Transverse colon (tissue), 3 donors: ENCODE data around the gene TRPM1.

ENCODE experiments used
- POLR2A ChIP-seq: fragments of 450-650 bp; IDR thresholded peaks from one replicate; pipeline ENCODE4 v1.6.1; 2016; ENCODE audit warnings: antibody characterized with exemption, mild to moderate bottlenecking, moderate library complexity
- TF ChIP-seq, protein P1 (sequence below), 5 experiments: fragments of 200-600 bp in 3 of 5; fragments of 450-650 bp in 2 of 5; sonication (generic) in 3 of 5; IDR thresholded peaks; 1 replicate in 2 of 5; 2 replicates in 3 of 5; pipeline ENCODE4 v1.5.1; 2016 to 2017; ENCODE audit warnings: antibody characterized with exemption in 5 of 5, inconsistent platforms in 3 of 5, mild to moderate bottlenecking in 2 of 5, moderate library complexity in 1 of 5

DNA sequence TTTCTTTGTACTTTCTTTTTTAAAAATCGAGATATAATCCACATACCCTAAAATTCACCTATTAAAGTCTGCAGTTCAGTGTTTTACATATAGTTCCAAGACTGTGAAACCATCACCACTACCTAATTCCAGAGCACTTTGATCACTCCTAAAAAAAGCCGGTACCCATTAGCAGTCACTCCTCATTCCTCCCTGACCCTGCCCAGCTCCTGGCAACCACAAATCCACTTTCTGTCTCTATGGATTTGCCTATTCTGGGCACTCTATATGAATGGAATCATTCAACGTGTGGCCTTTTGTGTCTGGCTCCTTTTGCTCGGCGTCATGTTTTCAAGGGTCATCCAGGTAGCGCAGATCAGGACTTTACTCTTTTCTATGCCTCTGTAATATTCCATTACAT, 17.3 kb downstream of the TRPM1 start:
- TF ChIP-seq POLR2A: no peak
- TF ChIP-seq, protein P1, sequence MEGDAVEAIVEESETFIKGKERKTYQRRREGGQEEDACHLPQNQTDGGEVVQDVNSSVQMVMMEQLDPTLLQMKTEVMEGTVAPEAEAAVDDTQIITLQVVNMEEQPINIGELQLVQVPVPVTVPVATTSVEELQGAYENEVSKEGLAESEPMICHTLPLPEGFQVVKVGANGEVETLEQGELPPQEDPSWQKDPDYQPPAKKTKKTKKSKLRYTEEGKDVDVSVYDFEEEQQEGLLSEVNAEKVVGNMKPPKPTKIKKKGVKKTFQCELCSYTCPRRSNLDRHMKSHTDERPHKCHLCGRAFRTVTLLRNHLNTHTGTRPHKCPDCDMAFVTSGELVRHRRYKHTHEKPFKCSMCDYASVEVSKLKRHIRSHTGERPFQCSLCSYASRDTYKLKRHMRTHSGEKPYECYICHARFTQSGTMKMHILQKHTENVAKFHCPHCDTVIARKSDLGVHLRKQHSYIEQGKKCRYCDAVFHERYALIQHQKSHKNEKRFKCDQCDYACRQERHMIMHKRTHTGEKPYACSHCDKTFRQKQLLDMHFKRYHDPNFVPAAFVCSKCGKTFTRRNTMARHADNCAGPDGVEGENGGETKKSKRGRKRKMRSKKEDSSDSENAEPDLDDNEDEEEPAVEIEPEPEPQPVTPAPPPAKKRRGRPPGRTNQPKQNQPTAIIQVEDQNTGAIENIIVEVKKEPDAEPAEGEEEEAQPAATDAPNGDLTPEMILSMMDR (IDR thresholded peaks at IDR 0.05): no peak
